Mesothelial cell of epicardium (in vitro differentiated cells): ENCODE data around the gene MYH10. TPM values are rescaled to one million over a fixed set of nuclear protein-coding genes. Genes with fewer than 3 reads are reported as not detected.

Experiments used
- DNase-seq, 2 experiments: peaks; one replicate each; pipeline ENCODE4 v3.0.0; 2021; ENCODE audit warnings: low spot score in 2 of 2; ENCODE audit not compliant: unreplicated experiment in 2 of 2
- H3K27ac Mint-ChIP-seq: 2 replicates; pipeline ENCODE4 v1.8.0; 2021; ENCODE audit warnings: mixed read lengths
- H3K27me3 Mint-ChIP-seq: 2 replicates; pipeline ENCODE4 v1.8.0; 2021; ENCODE audit warnings: low read depth, mixed read lengths
- H3K36me3 Mint-ChIP-seq: 2 replicates; pipeline ENCODE4 v1.8.0; 2021; ENCODE audit warnings: mixed read lengths
- H3K4me1 Mint-ChIP-seq: 2 replicates; pipeline ENCODE4 v1.8.0; 2021; ENCODE audit warnings: mixed read lengths
- H3K4me3 Mint-ChIP-seq: 2 replicates; pipeline ENCODE4 v1.8.0; 2021; ENCODE audit warnings: mild to moderate bottlenecking, moderate library complexity, mixed read lengths
- H3K9me3 Mint-ChIP-seq: 2 replicates; pipeline ENCODE4 v1.8.0; 2021; ENCODE audit warnings: mixed read lengths
- total RNA-seq: library from RNA; stranded (reverse); gene quantifications from 3 replicates; pipeline ENCODE4 v1.2.1, GENCODE V29; 2021
- TF ChIP-seq, protein P1 (sequence below): fragments of 200-600 bp; sonication (generic); IDR thresholded peaks from one replicate; pipeline ENCODE4 v1.5.0; 2021; ENCODE audit warnings: antibody characterized with exemption; ENCODE audit not compliant: unreplicated experiment

Gene MYH10
- total RNA-seq, 1 donor from 2014 or later: 328 TPM

DNA sequence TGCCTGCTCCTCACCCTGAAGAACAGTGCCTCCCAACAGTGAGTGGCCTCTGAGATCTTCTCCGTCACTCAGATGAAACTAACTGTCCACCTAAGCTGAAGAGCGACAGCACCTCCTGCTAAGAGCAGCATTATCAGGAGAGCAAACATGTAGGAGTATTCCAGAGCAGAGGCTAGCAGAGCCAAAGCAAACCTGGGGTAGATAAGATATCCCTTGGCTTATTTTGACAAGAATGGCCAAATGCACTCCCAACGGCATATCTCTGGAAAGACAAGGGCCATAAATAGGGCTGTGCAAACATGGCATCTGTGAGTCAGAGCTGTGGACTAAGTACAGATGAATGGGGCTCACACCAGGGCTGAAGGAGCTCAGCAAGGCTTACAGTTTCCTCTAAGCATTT lies 98.5 kb downstream of the MYH10 start:
- Mint-ChIP-seq H3K9me3 (no peaks in the 10 kb centered on the region), H3K4me1 (no peaks in the 10 kb centered on the region), H3K27me3 (no peaks in the 10 kb centered on the region), H3K4me3 (no peak overlapping the region), H3K36me3 (peaks cover 20% of the 10 kb centered on the region), H3K27ac (no peak overlapping the region)
- TF ChIP-seq, protein P1, sequence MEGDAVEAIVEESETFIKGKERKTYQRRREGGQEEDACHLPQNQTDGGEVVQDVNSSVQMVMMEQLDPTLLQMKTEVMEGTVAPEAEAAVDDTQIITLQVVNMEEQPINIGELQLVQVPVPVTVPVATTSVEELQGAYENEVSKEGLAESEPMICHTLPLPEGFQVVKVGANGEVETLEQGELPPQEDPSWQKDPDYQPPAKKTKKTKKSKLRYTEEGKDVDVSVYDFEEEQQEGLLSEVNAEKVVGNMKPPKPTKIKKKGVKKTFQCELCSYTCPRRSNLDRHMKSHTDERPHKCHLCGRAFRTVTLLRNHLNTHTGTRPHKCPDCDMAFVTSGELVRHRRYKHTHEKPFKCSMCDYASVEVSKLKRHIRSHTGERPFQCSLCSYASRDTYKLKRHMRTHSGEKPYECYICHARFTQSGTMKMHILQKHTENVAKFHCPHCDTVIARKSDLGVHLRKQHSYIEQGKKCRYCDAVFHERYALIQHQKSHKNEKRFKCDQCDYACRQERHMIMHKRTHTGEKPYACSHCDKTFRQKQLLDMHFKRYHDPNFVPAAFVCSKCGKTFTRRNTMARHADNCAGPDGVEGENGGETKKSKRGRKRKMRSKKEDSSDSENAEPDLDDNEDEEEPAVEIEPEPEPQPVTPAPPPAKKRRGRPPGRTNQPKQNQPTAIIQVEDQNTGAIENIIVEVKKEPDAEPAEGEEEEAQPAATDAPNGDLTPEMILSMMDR: no peak
- DNase-seq: no peak

DNA sequence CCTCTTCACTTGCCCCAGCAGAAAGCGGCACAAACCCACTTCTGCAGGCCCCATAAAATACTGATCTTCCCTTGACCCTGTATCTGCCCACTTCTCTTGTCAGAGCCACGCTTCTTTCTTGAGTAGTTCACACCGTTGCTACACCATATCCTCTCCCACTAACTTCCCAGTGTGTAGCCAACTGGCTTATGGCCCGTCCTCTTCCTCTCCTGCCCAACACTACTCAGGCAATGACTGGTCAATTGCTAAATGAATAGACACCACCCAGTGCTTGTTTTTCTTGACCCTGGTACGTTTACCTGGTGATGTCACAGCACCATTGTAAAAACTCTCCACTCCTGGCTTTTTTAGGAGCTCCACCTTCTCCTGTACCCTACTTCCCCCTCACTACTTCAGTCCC lies 107.9 kb downstream of the MYH10 start:
- no peaks in the 10 kb centered on the region for H3K4me1 Mint-ChIP-seq
- H3K27me3 Mint-ChIP-seq: no peaks in the 10 kb centered on the region
- H3K4me3 Mint-ChIP-seq: no peak overlapping the region
- H3K27ac Mint-ChIP-seq: no peak overlapping the region
- H3K36me3 Mint-ChIP-seq: peaks cover 33% of the 10 kb centered on the region
- no peaks in the 10 kb centered on the region for H3K9me3 Mint-ChIP-seq
- TF ChIP-seq, protein P1: no peak
- DNase-seq: no peak

GRCh38 chr17:8520981-8521380 lies 109.5 kb downstream of the MYH10 start:
- TF ChIP-seq, protein P1: no peak
- H3K36me3 Mint-ChIP-seq: peaks cover 38% of the 10 kb centered on the region
- no peaks in the 10 kb centered on the region for H3K4me1 Mint-ChIP-seq
- DNase-seq: no peak
- H3K4me3 Mint-ChIP-seq: no peak overlapping the region
- H3K27ac Mint-ChIP-seq: no peak overlapping the region
- H3K27me3 Mint-ChIP-seq: no peaks in the 10 kb centered on the region
- H3K9me3 Mint-ChIP-seq: no peaks in the 10 kb centered on the region

DNA sequence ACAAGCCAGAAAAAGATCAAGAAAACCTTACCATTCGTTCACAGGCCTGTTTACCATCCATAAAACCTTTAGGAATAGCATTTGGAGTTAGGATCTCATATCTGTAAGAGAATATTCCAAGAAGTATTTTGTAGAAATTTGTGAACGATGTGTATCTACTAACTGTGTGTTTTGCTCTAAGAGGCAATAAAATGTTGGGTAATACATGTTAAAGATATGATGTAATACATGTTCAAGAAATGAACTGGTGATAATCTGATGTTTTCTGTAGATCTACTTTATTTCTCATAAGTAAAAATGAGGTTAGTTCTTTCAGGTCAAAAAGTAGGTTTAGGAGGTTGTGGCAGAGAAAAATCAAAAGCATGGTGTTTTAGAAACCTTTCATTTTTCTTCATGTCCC lies 111.7 kb downstream of the MYH10 start:
- Mint-ChIP-seq H3K36me3 (peaks cover 56% of the 10 kb centered on the region), H3K27me3 (no peaks in the 10 kb centered on the region), H3K4me1 (no peaks in the 10 kb centered on the region), H3K27ac (no peak overlapping the region), H3K4me3 (no peak overlapping the region), H3K9me3 (no peaks in the 10 kb centered on the region)
- TF ChIP-seq, protein P1: no peak
- no peak for DNase-seq

GRCh38 chr17:8518326-8518725 lies 112.2 kb downstream of the MYH10 start:
- Mint-ChIP-seq H3K27me3 (no peaks in the 10 kb centered on the region), H3K9me3 (no peaks in the 10 kb centered on the region), H3K4me1 (no peaks in the 10 kb centered on the region), H3K27ac (no peak overlapping the region), H3K36me3 (peaks cover 61% of the 10 kb centered on the region), H3K4me3 (no peak overlapping the region)
- TF ChIP-seq, protein P1: no peak
- DNase-seq: no peak

DNA sequence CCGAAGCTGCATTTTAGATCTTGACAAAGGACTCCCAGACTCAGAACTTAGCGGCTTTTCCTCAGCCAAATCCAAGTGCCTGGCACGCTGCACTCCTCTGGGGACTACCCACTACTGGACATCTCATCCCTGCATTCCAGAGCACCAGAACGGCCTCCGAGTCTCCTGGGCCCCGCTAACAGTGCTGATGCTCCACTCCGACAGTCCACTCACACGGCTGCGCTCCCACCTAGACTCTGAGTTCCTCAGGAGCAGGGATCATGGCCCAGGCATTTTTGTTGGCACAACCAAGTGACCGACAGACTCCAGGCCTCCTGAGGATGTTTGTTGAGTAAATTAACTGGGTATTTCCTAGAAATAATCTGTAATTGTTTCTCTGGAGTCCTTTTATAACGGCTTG lies 115.7 kb downstream of the MYH10 start:
- Mint-ChIP-seq H3K4me3 (no peak overlapping the region), H3K9me3 (no peaks in the 10 kb centered on the region), H3K27me3 (no peaks in the 10 kb centered on the region), H3K36me3 (peaks cover 66% of the 10 kb centered on the region), H3K27ac (peak overlapping the region; percentile 57), H3K4me1 (no peaks in the 10 kb centered on the region)
- no peak for DNase-seq
- TF ChIP-seq, protein P1: no peak
